Spleen (tissue), 7 donors: ENCODE results near the gene HAL.

Source experiments
- POLR2AphosphoS5 ChIP-seq, 3 donors: sonication (generic); formaldehyde crosslinking; IDR thresholded peaks; one replicate each; pipeline ENCODE4 v1.5.1; 2017; ENCODE audit warnings: antibody characterized with exemption in 3 of 3
- TF ChIP-seq, protein P1 (sequence below), 11 experiments: fragments of 200-600 bp in 7 of 11; fragments of 450-650 bp in 4 of 11; sonication (generic) in 4 of 11; IDR thresholded peaks in 8 of 11; conservative IDR thresholded peaks in 3 of 11; 1 replicate in 7 of 11; 2 replicates in 4 of 11; pipeline versions ENCODE4 v1.4.0 to v1.8.0; 2016 to 2021; ENCODE audit warnings: antibody characterized with exemption in 11 of 11, inconsistent platforms in 4 of 11, mild to moderate bottlenecking in 1 of 11
- donor health status: DM: no; HTN: no; CAD: no; lungs with moderate emphysema.
- donor health status: DM: no; HTN: no; CAD: no.
- donor health status: DM: no; HTN: no; CAD: no.

GRCh38 chr12:95975491-95975890 lies 20.7 kb downstream of the HAL start:
- TF ChIP-seq, protein P1, sequence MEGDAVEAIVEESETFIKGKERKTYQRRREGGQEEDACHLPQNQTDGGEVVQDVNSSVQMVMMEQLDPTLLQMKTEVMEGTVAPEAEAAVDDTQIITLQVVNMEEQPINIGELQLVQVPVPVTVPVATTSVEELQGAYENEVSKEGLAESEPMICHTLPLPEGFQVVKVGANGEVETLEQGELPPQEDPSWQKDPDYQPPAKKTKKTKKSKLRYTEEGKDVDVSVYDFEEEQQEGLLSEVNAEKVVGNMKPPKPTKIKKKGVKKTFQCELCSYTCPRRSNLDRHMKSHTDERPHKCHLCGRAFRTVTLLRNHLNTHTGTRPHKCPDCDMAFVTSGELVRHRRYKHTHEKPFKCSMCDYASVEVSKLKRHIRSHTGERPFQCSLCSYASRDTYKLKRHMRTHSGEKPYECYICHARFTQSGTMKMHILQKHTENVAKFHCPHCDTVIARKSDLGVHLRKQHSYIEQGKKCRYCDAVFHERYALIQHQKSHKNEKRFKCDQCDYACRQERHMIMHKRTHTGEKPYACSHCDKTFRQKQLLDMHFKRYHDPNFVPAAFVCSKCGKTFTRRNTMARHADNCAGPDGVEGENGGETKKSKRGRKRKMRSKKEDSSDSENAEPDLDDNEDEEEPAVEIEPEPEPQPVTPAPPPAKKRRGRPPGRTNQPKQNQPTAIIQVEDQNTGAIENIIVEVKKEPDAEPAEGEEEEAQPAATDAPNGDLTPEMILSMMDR (IDR thresholded peaks at IDR 0.05 in 8 of 11, conservative IDR thresholded peaks at IDR 0.05 in 3 of 11) = no peak
- no peak for TF ChIP-seq POLR2AphosphoS5 (IDR thresholded peaks at IDR 0.05)
